Natural killer cell (primary cell): Measurements from ENCODE around the gene CD163. TPM values are rescaled to one million over a fixed set of nuclear protein-coding genes. Genes with fewer than 3 reads are reported as not detected.

Experiments used
- ATAC-seq, 3 donors: fragments of 150-1000 bp in 2 of 3; fragments of 200-7000 bp in 1 of 3; cut with Tn5 transposase; 1 replicate in 1 of 3; 2 replicates in 2 of 3; pipeline ENCODE4 v1.10.0; 2021; ENCODE audit warnings: mild to moderate bottlenecking in 2 of 3, moderate library complexity in 2 of 3
- DNase-seq, 2 donors: peaks; one replicate each; pipeline versions ENCODE4 v3.0.0 to v3.0.0-alpha.2; 2013 to 2021; ENCODE audit warnings: mixed read lengths in 1 of 2
- H3K27ac ChIP-seq: one replicate; pipeline ENCODE4 v1.5.1; 2013; ENCODE audit warnings: mild to moderate bottlenecking, low read length
- H3K27me3 ChIP-seq: one replicate; pipeline ENCODE4 v1.6.1; 2013; ENCODE audit warnings: low read length; ENCODE audit not compliant: control insufficient read depth, insufficient read depth
- H3K36me3 ChIP-seq: one replicate; pipeline ENCODE4 v1.6.1; 2013; ENCODE audit warnings: low read length; ENCODE audit not compliant: control insufficient read depth, insufficient read depth
- H3K4me1 ChIP-seq: one replicate; pipeline ENCODE4 v1.6.1; 2013; ENCODE audit warnings: low read length; ENCODE audit not compliant: control insufficient read depth, insufficient read depth
- H3K4me3 ChIP-seq: one replicate; pipeline ENCODE4 v1.5.1; 2013; ENCODE audit warnings: low read length
- H3K9me3 ChIP-seq: one replicate; pipeline ENCODE4 v1.6.1; 2013; ENCODE audit warnings: low read length; ENCODE audit not compliant: control insufficient read depth, insufficient read depth
- H3K27ac Mint-ChIP-seq, 2 donors: one replicate each; pipeline ENCODE4 v1.8.0; 2022; ENCODE audit warnings: mild to moderate bottlenecking in 2 of 2, mixed read lengths in 2 of 2, moderate library complexity in 1 of 2
- H3K27me3 Mint-ChIP-seq, 2 donors: one replicate each; pipeline ENCODE4 v1.8.0; 2022; ENCODE audit warnings: low read depth in 2 of 2, mixed read lengths in 2 of 2
- H3K36me3 Mint-ChIP-seq: one replicate; pipeline ENCODE4 v1.8.0; 2022; ENCODE audit warnings: mixed read lengths
- H3K4me1 Mint-ChIP-seq, 2 donors: one replicate each; pipeline ENCODE4 v1.8.0; 2022; ENCODE audit warnings: mixed read lengths in 2 of 2
- H3K4me3 Mint-ChIP-seq: one replicate; pipeline ENCODE4 v1.8.0; 2022; ENCODE audit warnings: mild to moderate bottlenecking, moderate library complexity, mixed read lengths
- H3K9me3 Mint-ChIP-seq, 2 donors: one replicate each; pipeline ENCODE4 v1.8.0; 2022; ENCODE audit warnings: mixed read lengths in 2 of 2
- CTCF ChIP-seq: fragments of 200-600 bp; IDR thresholded peaks from one replicate; pipeline ENCODE4 v1.8.0; 2022; ENCODE audit warnings: antibody characterized with exemption
- WGBS: methylation state at CpG from one replicate; pipeline ENCODE4 v1.1.7; 2013; ENCODE audit warnings: missing lambda C conversion rate; ENCODE audit not compliant: insufficient coverage; 5-methylcytosine and 5-hydroxymethylcytosine counted together
- intact Hi-C: fragments of 100-400 bp; cut with micrococcal nuclease; formaldehyde crosslinking; loops from one replicate; pipeline ENCODE4 v1.14.2; 2022
- total RNA-seq, 4 donors: library from RNA; stranded (reverse); fragments of 120-200 nt in 1 of 4; gene quantifications; one replicate each; pipeline versions ENCODE4 v1.2.3 to v1.2.4, GENCODE V29; 2013 to 2022

CD163 gene
- total RNA-seq, 3 donors from 2014 or later (not counting 1 experiment from before 2014, with no cell fraction given): 0.45 to 2.9 (median 2.1) TPM

DNA sequence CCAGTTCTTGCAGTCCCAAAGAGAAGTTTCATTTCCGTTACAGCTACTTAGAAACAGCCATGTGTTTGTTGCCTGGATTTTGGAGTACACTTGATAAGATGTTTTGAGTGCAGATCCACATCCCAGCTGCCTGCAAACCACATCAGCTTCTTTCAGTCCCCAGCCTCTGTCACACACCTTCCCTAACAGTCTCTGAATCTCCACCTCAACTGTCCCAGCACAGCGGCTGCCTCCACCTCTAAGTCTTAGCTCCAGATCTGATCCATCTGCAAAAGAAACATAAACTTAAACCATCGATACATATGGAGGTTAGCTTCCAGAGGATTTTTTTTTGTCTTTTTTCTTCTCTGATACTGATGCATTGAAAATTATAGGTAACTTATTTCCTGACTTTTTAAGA lies 8.4 kb downstream of the CD163 start:
- H3K4me1 ChIP-seq: no peaks in the 10 kb centered on the region
- Mint-ChIP-seq H3K27me3 (peaks cover 9 to 52% of the 10 kb centered on the region in 2 donors), H3K4me3 (no peak overlapping the region), H3K36me3 (no peaks in the 10 kb centered on the region), H3K27ac (no peak overlapping the region), H3K4me1 (no peaks in the 10 kb centered on the region), H3K9me3 (peaks cover 0 to 2% of the 10 kb centered on the region in 2 donors)
- TF ChIP-seq CTCF: no peak
- DNase-seq (no peak), ATAC-seq (no peak)
- no peaks in the 10 kb centered on the region for H3K27me3 ChIP-seq
- intact Hi-C loops: no loop called here
- H3K27ac ChIP-seq: no peak overlapping the region
- H3K36me3 ChIP-seq: no peaks in the 10 kb centered on the region
- H3K4me3 ChIP-seq: no peak overlapping the region
- whole genome bisulfite sequencing: 93% methylated on average over 2 of the region's 3 CpGs
- no peaks in the 10 kb centered on the region for H3K9me3 ChIP-seq

DNA sequence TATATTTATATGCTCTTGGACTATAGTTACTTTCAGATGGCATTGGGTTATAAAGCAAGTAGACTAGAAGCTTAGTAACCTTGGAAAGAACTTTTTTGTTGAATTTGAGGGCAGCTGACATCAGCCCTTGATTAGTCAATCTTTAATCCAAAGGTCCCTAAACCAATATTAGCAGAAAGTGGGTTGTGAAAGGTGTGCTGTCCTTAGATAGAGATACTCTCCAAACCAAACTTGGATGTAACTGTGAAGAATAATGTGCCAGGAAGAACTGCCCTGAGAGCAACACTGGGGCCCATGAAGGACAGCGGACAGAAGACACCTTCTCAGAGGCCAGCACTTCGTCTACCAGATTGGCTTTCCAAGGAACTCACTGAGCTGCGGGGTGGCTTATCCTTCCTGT lies 10.6 kb downstream of the CD163 start:
- H3K4me3 Mint-ChIP-seq: no peak overlapping the region
- no peaks in the 10 kb centered on the region for H3K4me1 Mint-ChIP-seq
- Histone ChIP-seq H3K36me3 (no peaks in the 10 kb centered on the region), H3K4me1 (no peaks in the 10 kb centered on the region), H3K27me3 (no peaks in the 10 kb centered on the region), H3K4me3 (no peak overlapping the region), H3K9me3 (no peaks in the 10 kb centered on the region), H3K27ac (no peak overlapping the region)
- H3K36me3 Mint-ChIP-seq: no peaks in the 10 kb centered on the region
- H3K9me3 Mint-ChIP-seq: peaks cover 0 to 2% of the 10 kb centered on the region in 2 donors
- no peak for TF ChIP-seq CTCF
- WGBS: 93% methylated on average over 3 of the region's 3 CpGs
- no peak for ATAC-seq
- DNase-seq: no peak
- no peak overlapping the region for H3K27ac Mint-ChIP-seq
- H3K27me3 Mint-ChIP-seq: peaks cover 6 to 49% of the 10 kb centered on the region in 2 donors
- intact Hi-C loops: no loop called here

DNA sequence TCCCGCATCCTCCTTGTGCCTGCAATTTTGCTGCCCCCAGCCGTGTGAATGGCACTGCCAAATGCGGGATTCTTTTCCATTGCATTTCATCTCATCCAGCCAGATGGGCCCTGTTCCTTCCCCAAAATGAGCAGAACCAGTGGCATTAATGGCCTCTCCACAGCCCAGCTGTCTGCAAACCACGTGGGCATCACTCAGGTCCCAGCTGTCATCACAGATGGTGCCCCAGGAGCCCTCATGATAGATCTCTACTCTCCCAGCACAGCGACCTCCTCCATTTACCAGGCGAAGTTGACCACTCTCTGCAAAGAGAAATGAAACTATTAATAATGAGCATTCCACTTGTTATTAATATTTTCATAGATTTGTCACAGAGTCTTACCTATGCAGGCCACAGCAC lies 17.1 kb downstream of the CD163 start:
- no peak for DNase-seq
- no peaks in the 10 kb centered on the region for H3K9me3 Mint-ChIP-seq
- no peaks in the 10 kb centered on the region for H3K4me1 ChIP-seq
- peaks cover 6 to 25% of the 10 kb centered on the region in 2 donors for H3K27me3 Mint-ChIP-seq
- no peaks in the 10 kb centered on the region for H3K36me3 Mint-ChIP-seq
- 72% methylated on average over 6 of the region's 6 CpGs for WGBS
- no peak overlapping the region for H3K27ac ChIP-seq
- no peak overlapping the region for H3K27ac Mint-ChIP-seq
- no peak overlapping the region for H3K4me3 Mint-ChIP-seq
- H3K27me3 ChIP-seq: no peaks in the 10 kb centered on the region
- no peak overlapping the region for H3K4me3 ChIP-seq
- no peak for ATAC-seq
- H3K9me3 ChIP-seq: no peaks in the 10 kb centered on the region
- H3K36me3 ChIP-seq: no peaks in the 10 kb centered on the region
- no peaks in the 10 kb centered on the region for H3K4me1 Mint-ChIP-seq
- TF ChIP-seq CTCF: no peak
- intact Hi-C loops: no loop called here

- no peak overlapping the region for H3K27ac ChIP-seq
- peaks cover 10 to 18% of the 10 kb centered on the region in 2 donors for H3K27me3 Mint-ChIP-seq
- no peak for TF ChIP-seq CTCF
- no peaks in the 10 kb centered on the region for H3K9me3 ChIP-seq
- H3K4me3 Mint-ChIP-seq: no peak overlapping the region
- H3K9me3 Mint-ChIP-seq: no peaks in the 10 kb centered on the region
- DNase-seq (no peak), ATAC-seq (no peak)
- intact Hi-C loops: no loop called here
- no peaks in the 10 kb centered on the region for H3K27me3 ChIP-seq
- H3K4me1 Mint-ChIP-seq: no peaks in the 10 kb centered on the region
- no peaks in the 10 kb centered on the region for H3K36me3 Mint-ChIP-seq
- no peaks in the 10 kb centered on the region for H3K36me3 ChIP-seq
- no peaks in the 10 kb centered on the region for H3K4me1 ChIP-seq
- 64% methylated on average over 4 of the region's 4 CpGs for WGBS
- H3K4me3 ChIP-seq: no peak overlapping the region
- H3K27ac Mint-ChIP-seq: no peak overlapping the region
Measured at GRCh38 chr12:7485095-7485494, 18.5 kb downstream of the CD163 start.
